ENCODE results near the gene ATP13A2. TPM values are rescaled to one million over a fixed set of nuclear protein-coding genes. Genes with fewer than 3 reads are reported as not detected.

ATP13A2 gene
- total RNA-seq, 1 donor from 2014 or later: 47.6 TPM

DNA sequence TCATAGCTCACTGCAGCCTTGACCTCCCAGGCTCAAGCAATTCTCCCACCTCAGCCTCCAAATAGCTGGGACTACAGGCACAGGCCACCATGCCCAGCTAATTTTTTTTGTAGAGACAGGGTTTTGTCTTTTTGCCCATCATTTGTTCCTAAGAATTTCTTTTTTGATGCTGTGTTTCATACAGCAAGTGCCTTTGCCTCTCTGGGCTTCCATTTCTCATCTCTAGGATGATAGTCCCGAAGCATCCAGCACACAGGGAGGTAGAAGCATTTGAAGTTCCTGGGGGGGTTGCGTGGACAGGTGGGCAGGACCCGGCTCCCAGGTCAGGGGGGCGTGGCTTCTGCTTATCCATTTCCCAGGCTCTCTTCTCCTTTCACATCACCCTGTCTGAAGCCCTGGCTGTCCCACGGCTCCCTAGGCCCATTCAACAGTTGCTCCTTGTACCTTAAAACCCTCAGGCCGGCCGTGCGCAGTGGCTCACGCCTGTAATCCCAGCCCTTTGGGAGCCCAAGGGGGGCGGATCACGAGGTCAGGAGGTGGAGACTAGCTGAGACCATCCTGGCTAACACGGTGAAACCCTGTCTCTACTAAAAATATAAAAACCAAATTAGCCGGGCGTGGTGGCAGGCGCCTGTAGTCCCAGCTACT is 3.4 kb downstream of the ATP13A2 start:
- no peak overlapping the region for H3K27ac Mint-ChIP-seq
- H3K9me3 Mint-ChIP-seq: no peaks in the 10 kb centered on the region
- intact Hi-C loops (cut with micrococcal nuclease): no loop called here
- H3K4me3 Mint-ChIP-seq (ENCODE audit: low read depth): no peak overlapping the region
- H3K27me3 Mint-ChIP-seq (ENCODE audit: low read depth): no peaks in the 10 kb centered on the region
- peaks cover 14% of the 10 kb centered on the region for H3K4me1 Mint-ChIP-seq (ENCODE audit: low read depth)
- peaks cover 7% of the 10 kb centered on the region for H3K36me3 Mint-ChIP-seq (ENCODE audit: low read depth)
- DNase-seq (ENCODE audit: low spot score): no peak

DNA sequence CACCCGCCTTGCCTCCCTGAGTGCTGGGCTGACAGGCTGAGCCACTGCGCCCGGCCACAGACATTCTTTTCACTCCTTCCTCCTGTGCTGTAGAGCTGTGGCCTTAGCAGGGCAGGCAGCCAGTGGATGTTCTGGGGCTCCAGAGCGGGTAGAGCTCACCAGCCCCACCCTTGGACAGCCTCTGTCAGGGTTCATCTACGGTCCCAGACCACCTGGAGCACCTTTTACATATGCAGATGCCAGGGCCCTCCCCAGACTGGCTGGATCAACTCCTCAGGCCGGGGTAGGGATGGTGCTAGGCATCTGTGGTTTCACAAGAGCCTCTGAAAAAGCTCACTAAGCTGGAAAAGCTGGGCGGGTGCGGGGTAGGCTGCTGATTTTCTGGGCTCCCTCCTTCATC is 4.6 kb downstream of the ATP13A2 start:
- H3K4me1 Mint-ChIP-seq (ENCODE audit: low read depth): peaks cover 11% of the 10 kb centered on the region
- H3K4me3 Mint-ChIP-seq (ENCODE audit: low read depth): no peak overlapping the region
- no peak overlapping the region for H3K27ac Mint-ChIP-seq
- intact Hi-C loops (cut with micrococcal nuclease): no loop called here
- H3K9me3 Mint-ChIP-seq: no peaks in the 10 kb centered on the region
- H3K27me3 Mint-ChIP-seq (ENCODE audit: low read depth): no peaks in the 10 kb centered on the region
- peaks cover 7% of the 10 kb centered on the region for H3K36me3 Mint-ChIP-seq (ENCODE audit: low read depth)
- no peak for DNase-seq (ENCODE audit: low spot score)

DNA sequence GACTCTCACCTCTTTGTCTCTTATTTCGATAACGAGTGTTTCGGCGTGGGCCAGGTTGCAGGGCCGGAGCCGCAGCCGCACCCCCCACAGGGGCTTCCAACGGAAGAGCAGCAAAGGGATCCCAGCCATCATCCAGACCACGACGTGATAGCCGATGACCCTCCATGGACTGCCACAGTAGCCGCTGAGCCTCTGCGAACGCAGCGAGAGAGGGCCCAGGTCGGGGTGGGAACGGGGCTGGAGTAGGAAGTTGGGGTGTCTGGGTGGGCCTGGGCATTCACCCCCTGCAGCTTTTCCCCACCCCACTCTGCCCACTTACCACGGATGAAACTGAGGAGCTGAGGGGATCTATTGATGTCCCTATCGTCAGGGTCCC is 6.4 kb downstream of the ATP13A2 start:
- DNase-seq (ENCODE audit: low spot score): no peak
- Mint-ChIP-seq H3K36me3 (ENCODE audit: low read depth) (peaks cover 12% of the 10 kb centered on the region), H3K27ac (no peak overlapping the region), H3K9me3 (no peaks in the 10 kb centered on the region), H3K4me3 (ENCODE audit: low read depth) (no peak overlapping the region), H3K27me3 (ENCODE audit: low read depth) (no peaks in the 10 kb centered on the region), H3K4me1 (ENCODE audit: low read depth) (peaks cover 2% of the 10 kb centered on the region)
- intact Hi-C loops (cut with micrococcal nuclease): no loop called here

DNA sequence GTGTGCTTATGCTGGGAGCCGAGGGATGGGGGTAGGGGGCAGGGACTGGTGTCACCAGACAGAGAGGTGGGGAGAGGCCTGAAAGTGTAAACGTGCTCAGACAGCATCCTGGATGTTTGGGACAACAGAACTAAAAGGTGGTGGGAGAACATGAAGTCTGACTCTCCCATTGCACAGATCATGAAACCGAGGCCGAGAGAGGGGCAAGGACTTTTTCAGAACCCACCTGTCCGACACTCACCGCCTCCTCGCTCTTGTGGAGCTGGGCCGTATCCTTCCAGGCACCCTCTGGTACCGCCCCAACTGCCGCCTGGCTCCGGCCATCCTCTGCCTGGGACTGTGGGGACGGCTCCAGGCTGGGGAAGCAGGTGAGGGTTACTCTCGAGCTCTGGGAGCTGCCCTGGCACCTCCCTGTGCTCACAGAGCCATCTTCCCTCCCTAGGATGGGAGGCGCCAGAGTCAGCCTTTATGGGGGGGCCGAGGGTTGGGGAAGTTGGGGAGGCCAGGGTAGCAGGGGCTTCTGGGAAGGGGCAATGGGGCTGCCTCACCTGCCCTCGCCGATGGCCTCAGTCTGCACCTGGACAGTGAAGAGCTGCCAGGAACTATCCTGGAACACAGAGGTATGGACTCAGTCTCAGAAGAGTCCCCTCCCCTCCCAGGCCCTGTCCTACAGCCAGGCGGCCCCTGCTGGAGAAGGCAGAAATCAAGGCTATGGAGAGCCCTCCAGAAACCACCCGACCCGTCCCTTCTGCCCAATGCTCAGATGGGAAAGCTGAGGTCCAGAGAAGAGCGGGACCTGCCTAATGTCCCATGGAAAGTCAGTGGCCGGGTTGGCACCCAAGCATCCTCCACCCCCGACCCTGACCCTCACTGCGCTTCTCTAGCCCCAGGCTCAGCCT is 7.0 kb downstream of the ATP13A2 start:
- intact Hi-C loops (cut with micrococcal nuclease): no loop called here
- no peaks in the 10 kb centered on the region for H3K27me3 Mint-ChIP-seq (ENCODE audit: low read depth)
- no peaks in the 10 kb centered on the region for H3K4me1 Mint-ChIP-seq (ENCODE audit: low read depth)

DNA sequence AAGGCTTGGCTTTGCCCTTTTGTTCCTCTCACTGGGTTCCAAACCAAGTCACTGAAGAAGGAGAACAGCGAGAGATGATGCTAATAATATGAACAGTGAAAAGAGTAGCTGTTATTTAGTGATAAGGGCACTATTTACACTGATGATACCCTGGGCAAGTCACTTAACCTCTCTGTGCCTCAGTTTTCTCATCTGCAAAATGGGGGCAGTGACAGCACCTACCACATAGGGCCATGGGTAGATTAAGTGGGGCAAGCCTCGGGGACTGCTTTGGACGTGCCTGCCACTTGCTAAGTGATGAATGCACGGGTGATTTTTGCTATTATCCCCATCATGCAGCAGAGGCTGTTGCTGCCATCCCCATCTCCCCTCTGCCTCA is 9.2 kb downstream of the ATP13A2 start:
- intact Hi-C loops (cut with micrococcal nuclease): no loop called here

More for the DNA sequence above, 7.0 kb downstream of the ATP13A2 start:
- Mint-ChIP-seq H3K27ac (no peak overlapping the region), H3K9me3 (no peaks in the 10 kb centered on the region), H3K36me3 (ENCODE audit: low read depth) (peaks cover 14% of the 10 kb centered on the region), H3K4me3 (ENCODE audit: low read depth) (no peak overlapping the region)
- no peak for DNase-seq (ENCODE audit: low spot score)

DNA sequence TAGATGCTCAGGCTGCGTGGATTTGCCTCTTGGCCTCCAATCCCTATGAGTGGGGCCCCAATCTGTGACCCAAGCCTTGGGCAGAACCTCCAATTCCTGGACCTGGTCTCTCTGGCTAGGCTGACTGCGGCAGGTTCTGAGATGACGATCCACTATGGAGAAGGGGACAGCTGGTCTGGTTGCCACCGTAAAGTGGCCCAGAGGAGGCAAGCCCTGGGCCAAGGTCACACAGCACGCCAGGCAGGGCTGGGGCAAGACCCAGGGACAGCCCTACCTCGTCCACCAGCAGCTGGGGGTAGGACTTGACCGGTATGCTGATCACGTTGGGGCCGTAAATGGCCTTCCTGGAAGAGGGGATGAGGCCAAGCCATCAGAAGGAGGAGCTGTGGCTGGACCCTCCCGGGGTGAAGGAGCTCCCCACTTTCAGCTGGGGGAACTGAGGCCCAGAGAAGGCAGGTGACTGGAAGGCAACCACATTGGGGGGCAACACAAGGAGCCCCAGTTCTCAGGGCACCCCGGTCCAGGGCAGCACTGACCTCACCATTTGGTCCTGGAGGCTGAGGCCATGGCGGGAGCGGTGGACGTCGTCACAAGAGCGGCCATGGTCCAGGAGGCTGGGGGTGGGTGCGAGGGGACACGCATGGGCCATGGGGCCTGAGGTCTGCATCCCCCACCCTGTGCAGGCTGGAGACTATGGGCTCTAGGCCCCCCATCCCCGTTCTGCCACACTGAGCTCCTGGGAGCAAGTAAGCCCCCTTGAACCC is 9.8 kb downstream of the ATP13A2 start:
- H3K36me3 Mint-ChIP-seq (ENCODE audit: low read depth): peaks cover 22% of the 10 kb centered on the region
- no peak for DNase-seq (ENCODE audit: low spot score)
- no peaks in the 10 kb centered on the region for H3K9me3 Mint-ChIP-seq
- no peak overlapping the region for H3K4me3 Mint-ChIP-seq (ENCODE audit: low read depth)
- no peak overlapping the region for H3K27ac Mint-ChIP-seq
- H3K4me1 Mint-ChIP-seq (ENCODE audit: low read depth): no peaks in the 10 kb centered on the region
- H3K27me3 Mint-ChIP-seq (ENCODE audit: low read depth): no peaks in the 10 kb centered on the region
- intact Hi-C loops (cut with micrococcal nuclease): no loop called here

More for the DNA sequence above, 9.2 kb downstream of the ATP13A2 start:
- Mint-ChIP-seq H3K27me3 (ENCODE audit: low read depth) (no peaks in the 10 kb centered on the region), H3K9me3 (no peaks in the 10 kb centered on the region), H3K4me1 (ENCODE audit: low read depth) (no peaks in the 10 kb centered on the region), H3K27ac (no peak overlapping the region), H3K4me3 (ENCODE audit: low read depth) (no peak overlapping the region), H3K36me3 (ENCODE audit: low read depth) (peaks cover 22% of the 10 kb centered on the region)
- DNase-seq (ENCODE audit: low spot score): no peak

DNA sequence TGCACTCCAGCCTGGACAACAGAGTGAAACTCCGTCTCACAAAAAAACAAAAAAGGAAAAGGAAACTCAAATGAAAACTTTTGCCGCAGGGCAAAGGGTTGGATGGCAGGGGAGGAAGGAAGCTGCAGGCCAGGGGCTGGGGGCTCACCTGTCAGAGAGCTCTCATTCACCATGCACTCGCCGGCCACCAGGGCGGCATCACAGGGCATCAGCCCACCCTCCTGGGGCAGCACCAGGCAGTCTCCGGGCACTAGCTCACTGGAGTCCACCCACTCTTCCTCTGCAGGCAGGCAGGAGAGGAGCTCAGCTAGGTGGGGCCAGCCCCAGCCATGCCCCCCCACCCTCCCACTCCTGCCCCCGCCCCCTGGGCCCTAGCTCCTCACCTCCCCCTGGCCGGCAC is 11.9 kb downstream of the ATP13A2 start:
- no peak overlapping the region for H3K27ac Mint-ChIP-seq
- H3K36me3 Mint-ChIP-seq (ENCODE audit: low read depth): peaks cover 22% of the 10 kb centered on the region
- DNase-seq (ENCODE audit: low spot score): no peak
- H3K4me3 Mint-ChIP-seq (ENCODE audit: low read depth): no peak overlapping the region
- H3K4me1 Mint-ChIP-seq (ENCODE audit: low read depth): no peaks in the 10 kb centered on the region
- H3K9me3 Mint-ChIP-seq: no peaks in the 10 kb centered on the region
- intact Hi-C loops (cut with micrococcal nuclease): no loop called here
- H3K27me3 Mint-ChIP-seq (ENCODE audit: low read depth): no peaks in the 10 kb centered on the region

DNA sequence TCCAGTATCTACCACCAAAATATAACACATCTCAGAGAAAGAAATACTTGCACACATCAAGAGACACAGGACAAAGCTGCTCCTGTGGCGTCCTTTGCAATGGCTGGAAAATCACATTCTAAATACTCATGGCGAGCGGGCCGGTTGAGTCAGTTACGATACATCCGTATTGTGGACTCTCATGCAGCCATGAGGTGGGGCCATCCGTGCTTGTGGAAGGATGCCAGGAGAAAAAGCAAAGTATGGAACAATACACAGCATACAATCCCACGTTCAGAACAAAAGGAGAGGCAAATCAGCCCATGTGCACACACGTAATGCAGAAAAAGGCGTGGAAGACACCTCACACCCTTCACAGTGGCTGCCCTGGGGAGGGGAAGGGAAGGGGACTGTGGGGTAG is 13.1 kb downstream of the ATP13A2 start:
- Mint-ChIP-seq H3K36me3 (ENCODE audit: low read depth) (peaks cover 15% of the 10 kb centered on the region), H3K27ac (no peak overlapping the region), H3K9me3 (no peaks in the 10 kb centered on the region), H3K27me3 (ENCODE audit: low read depth) (no peaks in the 10 kb centered on the region), H3K4me1 (ENCODE audit: low read depth) (no peaks in the 10 kb centered on the region), H3K4me3 (ENCODE audit: low read depth) (no peak overlapping the region)
- no peak for DNase-seq (ENCODE audit: low spot score)
- intact Hi-C loops (cut with micrococcal nuclease): no loop called here

DNA sequence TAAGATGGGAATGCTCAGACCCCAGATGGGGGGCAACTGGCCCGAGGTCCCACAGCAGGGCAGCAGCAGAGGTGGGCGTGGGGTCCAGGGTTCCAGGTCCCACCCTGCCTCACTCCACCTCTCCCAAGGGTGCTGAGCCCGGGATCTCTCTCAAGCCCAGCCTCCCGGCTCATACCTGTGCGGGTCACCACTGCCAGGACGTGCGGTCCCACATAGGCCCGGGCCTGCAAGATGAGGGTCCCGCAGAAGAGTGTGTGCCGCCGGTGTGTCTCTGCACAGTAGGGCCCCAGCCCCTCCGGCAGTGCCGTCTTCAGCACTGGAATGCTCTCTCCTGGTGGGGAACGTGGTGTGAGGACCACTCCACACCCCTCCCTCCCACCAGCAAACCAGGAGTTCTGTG is 14.9 kb downstream of the ATP13A2 start:
- Mint-ChIP-seq H3K27me3 (ENCODE audit: low read depth) (no peaks in the 10 kb centered on the region), H3K36me3 (ENCODE audit: low read depth) (peaks cover 13% of the 10 kb centered on the region), H3K4me1 (ENCODE audit: low read depth) (no peaks in the 10 kb centered on the region), H3K4me3 (ENCODE audit: low read depth) (no peak overlapping the region), H3K9me3 (no peaks in the 10 kb centered on the region), H3K27ac (no peak overlapping the region)
- intact Hi-C loops (cut with micrococcal nuclease): no loop called here
- DNase-seq (ENCODE audit: low spot score): no peak

DNA sequence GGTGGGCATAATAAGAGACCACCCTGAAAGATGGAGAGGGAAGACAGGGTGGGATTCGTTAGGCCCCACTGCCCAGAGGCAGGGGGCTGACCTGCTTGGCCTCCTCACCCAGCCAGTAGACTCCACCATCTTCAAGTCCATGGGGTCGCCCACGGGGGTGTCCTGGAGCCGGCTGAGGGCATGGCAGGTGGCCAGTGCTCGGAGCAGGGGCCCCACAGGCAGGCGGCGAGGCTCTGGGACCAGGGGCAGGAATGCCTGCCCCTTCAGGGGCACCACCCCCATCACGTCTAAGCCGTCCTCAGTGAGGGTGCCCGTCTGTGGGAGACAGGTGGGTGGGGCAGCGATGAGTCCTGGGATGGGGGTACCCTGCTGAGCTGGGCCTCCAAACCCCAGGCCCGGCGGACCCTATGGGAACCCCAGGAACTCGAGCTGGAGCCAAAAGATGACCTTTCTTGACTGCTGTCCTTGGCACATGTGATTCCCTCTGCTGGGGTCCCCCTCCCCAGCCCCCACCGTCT is 18.1 kb downstream of the ATP13A2 start:
- Mint-ChIP-seq H3K27me3 (ENCODE audit: low read depth) (no peaks in the 10 kb centered on the region), H3K9me3 (no peaks in the 10 kb centered on the region), H3K36me3 (ENCODE audit: low read depth) (peaks cover 2% of the 10 kb centered on the region), H3K4me1 (ENCODE audit: low read depth) (no peaks in the 10 kb centered on the region), H3K4me3 (ENCODE audit: low read depth) (no peak overlapping the region), H3K27ac (no peak overlapping the region)
- no peak for DNase-seq (ENCODE audit: low spot score)
- intact Hi-C loops (cut with micrococcal nuclease): no loop called here

DNA sequence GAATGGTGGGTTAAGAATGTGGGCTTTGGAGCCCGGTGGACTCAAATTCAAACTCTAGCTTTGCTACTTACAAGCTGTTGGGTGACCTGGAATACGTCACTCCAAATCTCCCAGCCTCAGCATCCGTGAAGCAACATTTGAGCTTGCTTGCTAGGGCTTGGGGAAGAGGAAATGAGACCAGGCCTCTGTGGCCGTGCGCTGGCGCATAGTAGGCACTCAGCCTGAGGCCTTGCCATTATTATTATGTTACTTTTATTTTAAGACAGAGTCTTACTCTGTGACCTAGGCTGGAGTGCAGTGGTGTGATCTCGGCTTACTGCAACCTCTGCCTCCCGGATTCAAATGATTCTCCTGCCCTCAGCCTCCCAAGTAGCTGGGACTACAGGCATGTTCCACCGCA is 19.1 kb downstream of the ATP13A2 start:
- H3K4me3 Mint-ChIP-seq (ENCODE audit: low read depth): no peak overlapping the region
- no peaks in the 10 kb centered on the region for H3K27me3 Mint-ChIP-seq (ENCODE audit: low read depth)
- H3K36me3 Mint-ChIP-seq (ENCODE audit: low read depth): no peaks in the 10 kb centered on the region
- no peak overlapping the region for H3K27ac Mint-ChIP-seq
- intact Hi-C loops (cut with micrococcal nuclease): no loop called here
- no peaks in the 10 kb centered on the region for H3K4me1 Mint-ChIP-seq (ENCODE audit: low read depth)
- no peak for DNase-seq (ENCODE audit: low spot score)
- no peaks in the 10 kb centered on the region for H3K9me3 Mint-ChIP-seq

DNA sequence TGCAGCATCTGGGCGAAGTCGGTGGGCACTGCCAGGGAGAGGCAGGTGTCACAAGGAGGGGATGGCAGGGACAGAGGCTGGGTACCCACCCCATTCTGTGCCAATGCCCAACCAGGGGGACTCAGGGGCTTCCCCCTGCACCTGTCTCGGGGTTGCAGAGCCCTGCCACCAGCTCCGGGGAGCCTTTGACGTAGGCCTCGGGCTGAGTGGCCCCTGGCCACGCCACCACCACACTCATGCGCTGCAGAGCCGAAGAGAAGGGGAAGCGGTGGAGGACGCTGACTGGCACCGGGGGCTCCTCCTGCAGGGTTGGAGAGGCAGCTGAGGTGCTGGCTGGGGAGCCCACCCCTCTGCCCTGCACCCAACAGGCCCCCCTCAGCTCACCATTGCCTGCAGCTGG is 19.6 kb downstream of the ATP13A2 start:
- H3K27ac Mint-ChIP-seq: no peak overlapping the region

DNA sequence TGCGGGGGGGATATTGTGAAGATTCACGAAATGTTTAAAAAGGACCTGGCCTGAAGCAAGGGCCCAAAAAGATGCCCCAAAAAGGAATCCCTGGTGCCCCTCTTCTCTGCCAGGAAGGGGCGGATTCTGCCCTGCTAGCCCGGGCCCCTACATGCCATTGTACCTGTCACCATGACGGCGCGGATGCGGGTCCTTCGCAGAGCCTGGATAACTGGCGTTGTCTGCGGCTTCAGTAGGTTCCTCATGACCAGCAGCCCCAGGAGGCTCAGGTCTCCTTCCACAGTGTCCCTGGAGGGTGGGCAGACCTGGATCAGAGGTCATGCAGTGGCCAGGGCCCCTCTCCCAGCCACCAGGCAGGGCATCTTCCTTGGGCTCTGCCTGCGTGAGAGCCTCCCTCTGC is 20.2 kb downstream of the ATP13A2 start:
- Mint-ChIP-seq H3K4me3 (ENCODE audit: low read depth) (no peak overlapping the region), H3K27ac (no peak overlapping the region)
- intact Hi-C loops (cut with micrococcal nuclease): no loop called here

More for the DNA sequence above, 19.6 kb downstream of the ATP13A2 start:
- DNase-seq (ENCODE audit: low spot score): no peak
- no peaks in the 10 kb centered on the region for H3K36me3 Mint-ChIP-seq (ENCODE audit: low read depth)
- H3K9me3 Mint-ChIP-seq: no peaks in the 10 kb centered on the region
- H3K4me1 Mint-ChIP-seq (ENCODE audit: low read depth): no peaks in the 10 kb centered on the region
- intact Hi-C loops (cut with micrococcal nuclease): no loop called here
- no peak overlapping the region for H3K4me3 Mint-ChIP-seq (ENCODE audit: low read depth)
- H3K27me3 Mint-ChIP-seq (ENCODE audit: low read depth): no peaks in the 10 kb centered on the region

More for the DNA sequence above, 20.2 kb downstream of the ATP13A2 start:
- H3K27me3 Mint-ChIP-seq (ENCODE audit: low read depth): no peaks in the 10 kb centered on the region
- H3K9me3 Mint-ChIP-seq: no peaks in the 10 kb centered on the region
- H3K36me3 Mint-ChIP-seq (ENCODE audit: low read depth): no peaks in the 10 kb centered on the region
- DNase-seq (ENCODE audit: low spot score): no peak
- H3K4me1 Mint-ChIP-seq (ENCODE audit: low read depth): no peaks in the 10 kb centered on the region
